Activated T-cell treated with anti-CD3 and anti-CD28 coated beads for 48 hours (primary cell): ENCODE data around the gene BCAR3.

Source experiments
- DNase-seq: peaks from one replicate; pipeline ENCODE4 v3.0.0-alpha.2; 2020; ENCODE audit warnings: low read depth

BCAR3 gene

GRCh38 chr1:93615582-93616150 lies 66.0 kb downstream of the BCAR3 start:
- DNase-seq: peak; percentile 55

GRCh38 chr1:93614986-93615581 lies 66.6 kb downstream of the BCAR3 start:
- peak; percentile 61 for DNase-seq

GRCh38 chr1:93614541-93614940 lies 67.1 kb downstream of the BCAR3 start:
- DNase-seq: no peak

DNA sequence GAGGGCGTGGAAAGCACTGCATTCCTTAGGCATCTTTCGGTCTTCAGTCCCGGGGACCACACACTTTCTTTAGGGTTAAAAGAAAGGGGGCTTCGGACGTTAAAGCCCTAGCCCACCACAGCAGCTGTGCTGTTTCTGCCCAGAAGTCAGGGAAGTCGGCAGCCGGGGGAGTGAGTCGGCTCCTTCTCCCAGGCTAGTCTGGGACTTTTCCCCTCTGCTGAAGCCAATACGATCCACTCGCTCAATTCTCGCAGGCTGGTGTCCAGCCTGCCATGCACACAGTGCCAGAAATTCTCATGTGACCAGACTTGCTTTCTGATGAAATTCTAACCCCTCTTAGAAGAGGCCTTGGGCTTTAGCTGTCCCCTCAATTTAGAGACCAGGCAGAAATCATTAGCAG lies 67.7 kb downstream of the BCAR3 start:
- DNase-seq: no peak

DNA sequence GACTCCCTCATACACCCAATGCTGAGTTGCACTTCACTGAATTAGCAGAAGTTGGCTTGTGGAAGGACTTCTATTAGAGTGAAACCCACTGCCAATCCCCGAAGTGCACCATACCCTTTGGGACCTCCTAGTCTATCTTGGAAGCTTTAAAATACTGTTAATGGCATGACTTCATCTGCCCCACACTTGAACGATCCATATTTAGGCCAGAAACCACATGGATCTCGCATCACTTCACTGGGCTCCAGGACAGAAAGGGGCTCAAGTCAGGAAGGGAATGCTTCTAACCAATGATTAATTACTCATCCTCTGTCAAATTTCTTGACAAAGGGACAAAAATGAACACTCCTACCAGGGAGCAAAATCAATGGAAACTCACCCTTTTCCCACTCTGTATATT lies 69.1 kb downstream of the BCAR3 start:
- no peak for DNase-seq

- no peak for DNase-seq
These were observed 70.0 kb downstream of the BCAR3 start for GRCh38 chr1:93611668-93612067.

GRCh38 chr1:93609536-93609935 lies 72.1 kb downstream of the BCAR3 start:
- no peak for DNase-seq

- DNase-seq: peak; percentile 24
These were observed 73.2 kb downstream of the BCAR3 start for GRCh38 chr1:93608187-93609109.

DNA sequence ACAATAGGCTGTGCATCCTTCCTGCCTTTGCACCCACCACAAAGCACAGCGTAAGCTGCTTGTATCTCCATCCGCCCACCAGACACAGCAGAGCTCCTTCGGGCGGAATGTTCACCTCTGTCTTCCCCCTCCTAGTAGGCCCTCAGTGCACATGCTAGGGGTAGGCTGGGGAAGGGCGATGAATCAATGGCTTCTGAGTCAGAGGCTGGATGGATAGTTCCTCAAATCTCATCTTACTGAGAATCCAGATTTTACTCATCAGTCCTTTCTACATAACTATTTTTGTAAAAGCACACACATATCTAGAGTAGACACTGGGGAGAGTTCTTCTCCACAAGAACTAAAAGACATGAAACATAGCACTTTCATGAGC lies 73.8 kb downstream of the BCAR3 start:
- peak; percentile 57 for DNase-seq

DNA sequence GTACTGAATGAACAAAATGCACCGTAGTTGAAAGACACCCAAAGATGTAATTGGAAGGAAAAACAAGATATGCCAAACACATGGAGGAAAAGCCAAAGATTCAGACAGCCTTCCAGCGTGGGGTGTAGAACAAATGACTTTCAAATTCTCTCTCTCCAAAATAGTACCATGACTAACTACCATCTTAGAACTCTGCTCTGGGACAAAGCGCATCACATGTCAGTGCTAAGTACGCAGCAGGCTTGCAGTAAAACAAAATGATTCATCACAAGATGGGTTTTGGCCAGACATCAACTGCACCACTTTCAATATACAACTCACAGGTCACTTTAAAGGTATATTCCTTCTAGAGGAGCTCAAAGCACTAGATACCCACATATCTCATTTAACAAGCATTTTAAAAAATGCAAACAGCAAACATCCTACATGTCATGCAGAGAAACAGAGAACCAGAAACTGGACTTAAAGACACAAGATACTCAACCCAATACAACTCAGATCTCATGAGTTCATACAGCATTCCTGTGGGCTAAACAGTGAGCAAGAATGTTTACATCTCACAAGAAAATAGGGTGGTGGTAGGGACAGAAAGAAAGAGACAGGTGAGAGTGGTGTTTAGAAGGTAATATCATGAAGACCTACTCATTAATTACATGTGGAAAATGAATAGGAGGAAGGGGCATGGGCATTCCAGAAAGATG lies 75.7 kb downstream of the BCAR3 start:
- DNase-seq: no peak

DNA sequence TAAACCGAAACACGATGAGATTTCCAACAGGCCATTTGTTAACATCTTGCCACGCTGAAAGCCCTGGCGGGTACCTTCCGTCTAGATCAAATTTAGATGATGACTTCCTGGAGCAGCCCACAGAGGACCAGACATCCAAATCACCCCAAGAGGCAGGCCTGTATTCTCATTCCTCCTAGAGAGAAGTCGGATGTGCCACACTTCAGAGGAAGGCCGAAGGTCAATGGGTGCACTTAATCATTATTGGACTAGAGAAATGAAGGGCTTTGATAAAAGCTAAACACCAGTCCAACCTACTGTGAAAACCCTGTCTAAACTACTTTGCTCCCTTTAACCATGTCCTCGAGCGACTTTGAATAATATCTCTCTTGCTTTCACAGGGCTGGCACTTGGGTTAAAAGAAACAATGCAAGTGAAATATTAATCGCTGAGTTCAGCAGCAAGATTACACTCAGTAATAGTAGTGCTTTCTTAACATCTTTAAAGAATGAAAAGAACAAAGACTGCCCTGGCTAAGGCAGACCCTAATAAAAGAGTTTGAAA lies 76.5 kb downstream of the BCAR3 start:
- DNase-seq: no peak

GRCh38 chr1:93604411-93604810 lies 77.2 kb downstream of the BCAR3 start:
- no peak for DNase-seq

DNA sequence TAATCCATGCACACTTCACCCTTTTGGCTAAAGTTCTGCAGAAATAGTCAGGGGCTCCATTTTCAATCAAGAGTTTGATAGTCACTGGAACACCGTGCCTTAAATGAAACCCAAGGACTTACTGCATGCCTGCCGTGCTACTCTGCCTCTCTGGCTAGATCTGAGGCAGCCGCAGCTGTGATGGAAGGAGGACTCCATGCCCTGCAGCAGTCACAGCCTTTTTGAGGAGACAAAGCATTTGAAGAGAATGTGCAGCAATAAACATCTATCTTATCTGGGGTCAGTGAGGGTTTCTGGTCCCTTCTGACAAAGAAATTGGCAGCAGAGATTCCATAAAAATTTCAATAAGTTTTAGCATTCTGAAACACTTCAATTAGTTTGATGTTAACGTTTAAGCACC lies 78.0 kb downstream of the BCAR3 start:
- DNase-seq: no peak

DNA sequence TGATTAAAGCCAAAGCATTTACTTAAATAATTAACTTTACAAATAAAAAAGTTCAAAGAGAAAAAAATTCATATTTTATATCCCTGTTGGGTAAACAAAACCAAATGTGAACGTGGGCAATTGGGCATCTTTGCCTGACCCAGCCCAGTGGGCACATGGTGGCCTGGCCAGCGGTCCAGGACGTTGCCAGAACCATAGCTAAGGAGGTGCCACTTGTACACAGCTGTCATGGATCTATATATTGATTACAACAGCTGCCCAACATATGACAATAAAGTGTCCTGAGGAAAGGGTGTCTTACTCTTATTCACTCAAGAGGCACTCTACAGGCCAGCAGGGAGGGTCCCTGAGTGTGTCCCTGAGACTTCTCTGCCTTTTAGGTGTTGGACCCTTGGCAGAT lies 78.5 kb downstream of the BCAR3 start:
- no peak for DNase-seq

GRCh38 chr1:93602101-93602500 lies 79.5 kb downstream of the BCAR3 start:
- no peak for DNase-seq

- DNase-seq: no peak
These were observed 80.0 kb downstream of the BCAR3 start for GRCh38 chr1:93601686-93602085.

GRCh38 chr1:93600663-93601062 lies 81.0 kb downstream of the BCAR3 start:
- no peak for DNase-seq

DNA sequence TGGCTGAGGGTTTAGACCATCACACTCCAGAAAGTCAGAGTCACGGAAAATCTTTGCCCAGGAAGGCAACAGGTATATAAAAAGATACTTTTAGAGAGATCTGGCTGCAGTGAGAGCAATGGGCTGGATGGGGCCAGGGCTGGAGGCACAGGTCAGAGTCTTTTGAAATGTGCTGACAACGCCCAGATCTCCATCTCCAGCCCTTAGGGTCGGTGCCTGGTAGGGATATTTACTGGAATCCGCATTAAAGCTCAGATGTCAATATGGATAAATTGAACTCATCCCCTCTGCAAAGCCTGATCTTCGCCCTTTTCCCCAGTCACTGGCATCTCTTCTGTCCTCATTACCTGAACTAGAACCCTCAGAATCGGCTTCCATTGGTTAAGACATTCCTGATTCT lies 82.2 kb downstream of the BCAR3 start:
- DNase-seq: no peak

GRCh38 chr1:93598861-93599439 lies 82.7 kb downstream of the BCAR3 start:
- DNase-seq: no peak

DNA sequence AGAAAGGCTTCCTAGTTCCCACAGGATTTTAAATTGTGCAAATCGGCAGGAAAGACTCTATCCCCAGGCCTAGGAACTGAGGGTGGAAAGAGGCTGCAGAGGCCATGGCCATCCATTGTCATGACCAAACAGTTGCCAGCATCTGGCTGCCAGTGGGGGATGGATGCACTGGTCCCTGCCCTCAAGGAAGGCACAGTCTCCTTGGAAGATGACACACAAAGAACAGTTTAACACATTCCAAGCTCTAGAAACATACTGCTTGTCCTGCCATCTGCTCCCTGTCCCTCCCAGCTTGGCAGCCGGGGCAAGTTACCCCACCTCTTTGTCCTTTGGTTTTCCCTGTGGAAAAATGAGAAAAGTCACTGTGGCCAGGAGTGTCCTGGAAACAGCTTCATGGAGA lies 83.2 kb downstream of the BCAR3 start:
- DNase-seq: no peak

DNA sequence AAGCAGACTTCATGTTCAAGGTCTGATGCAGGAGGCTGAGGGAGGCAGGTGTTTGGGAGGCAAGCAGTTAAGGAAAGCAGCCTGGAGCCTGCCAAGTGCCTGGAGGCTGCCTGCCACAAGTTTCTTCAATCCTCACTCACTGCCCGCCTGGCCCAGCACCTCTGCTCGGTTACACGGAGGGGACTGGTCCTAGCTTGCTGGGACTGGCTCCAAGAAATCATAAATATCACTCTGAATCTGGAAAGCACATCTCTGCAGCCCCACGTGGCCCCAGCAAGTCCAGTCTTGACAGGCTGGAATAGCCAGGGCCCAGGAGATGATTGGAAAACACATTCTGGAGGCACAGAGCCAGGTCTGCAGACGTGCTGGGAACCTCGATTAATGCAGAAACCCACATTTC lies 83.9 kb downstream of the BCAR3 start:
- no peak for DNase-seq
